ELF-1 (cell line): Measurements from ENCODE around the gene RBM44.
"Not testable (repeated sequence)": the region's sequence is repeated elsewhere in the genome, so short reads cannot be mapped to it uniquely, and the experiment has no call there.

ENCODE experiments used
- DNase-seq: peaks from one replicate; pipeline ENCODE4 v3.0.0-alpha.2; 2016; ENCODE audit warnings: low read depth, low spot score

Gene RBM44

GRCh38 chr2:237782181-237782580 is 16.4 kb upstream of the RBM44 start:
- DNase-seq, result no peak

GRCh38 chr2:237783678-237784077 is 14.9 kb upstream of the RBM44 start:
- DNase-seq, result not testable (repeated sequence)

GRCh38 chr2:237786936-237787335 is 11.6 kb upstream of the RBM44 start:
- no peak for DNase-seq

- no peak for DNase-seq
Observed at GRCh38 chr2:237790353-237790752, 8.2 kb upstream of the RBM44 start.

GRCh38 chr2:237791977-237792727 is 6.4 kb upstream of the RBM44 start:
- DNase-seq, result peak; percentile 45

GRCh38 chr2:237797253-237797652 is 1.3 kb upstream of the RBM44 start:
- DNase-seq, result no peak

- DNase-seq, result no peak
Observed at GRCh38 chr2:237799060-237799428, 465 bp downstream of the RBM44 start.

- no peak for DNase-seq
Observed at GRCh38 chr2:237801466-237801865, 2.9 kb downstream of the RBM44 start.

- no peak for DNase-seq
Observed at GRCh38 chr2:237806334-237806733, 7.8 kb downstream of the RBM44 start.

GRCh38 chr2:237815637-237816036 is 17.1 kb downstream of the RBM44 start:
- no peak for DNase-seq

GRCh38 chr2:237816531-237816930 is 18.0 kb downstream of the RBM44 start:
- no peak for DNase-seq

- no peak for DNase-seq
Observed at GRCh38 chr2:237818066-237818473, 19.5 kb downstream of the RBM44 start.

GRCh38 chr2:237819231-237819630 is 20.7 kb downstream of the RBM44 start:
- no peak for DNase-seq

- no peak for DNase-seq
Observed at GRCh38 chr2:237820421-237820820, 21.8 kb downstream of the RBM44 start.

- no peak for DNase-seq
Observed at GRCh38 chr2:237823544-237823943, 25.0 kb downstream of the RBM44 start.

GRCh38 chr2:237824085-237824484 is 25.5 kb downstream of the RBM44 start:
- DNase-seq, result no peak

GRCh38 chr2:237827421-237827987 is 28.9 kb downstream of the RBM44 start:
- no peak for DNase-seq

GRCh38 chr2:237830522-237830921 is 31.9 kb downstream of the RBM44 start:
- no peak for DNase-seq

- DNase-seq, result no peak
Observed at GRCh38 chr2:237833546-237833945, 35.0 kb downstream of the RBM44 start.

GRCh38 chr2:237835372-237835771 is 36.8 kb downstream of the RBM44 start:
- DNase-seq, result no peak

GRCh38 chr2:237841051-237841450 is 42.5 kb downstream of the RBM44 start:
- DNase-seq, result no peak

- not testable (repeated sequence) for DNase-seq
Observed at GRCh38 chr2:237848940-237849339, 50.4 kb downstream of the RBM44 start.

GRCh38 chr2:237854295-237854694 is 55.7 kb downstream of the RBM44 start:
- no peak for DNase-seq

- DNase-seq, result no peak
Observed at GRCh38 chr2:237857791-237858190, 59.2 kb downstream of the RBM44 start.
